Measurements from ENCODE around the gene PHYKPL. TPM values are rescaled to one million over a fixed set of nuclear protein-coding genes. Genes with fewer than 3 reads are reported as not detected.

PHYKPL gene
- total and polyA plus RNA-seq, 2 of the 13 experiments (the other 11 are each of a cell fraction or from before 2014, with no cell fraction given) = 18.0 to 78.6 TPM

DNA sequence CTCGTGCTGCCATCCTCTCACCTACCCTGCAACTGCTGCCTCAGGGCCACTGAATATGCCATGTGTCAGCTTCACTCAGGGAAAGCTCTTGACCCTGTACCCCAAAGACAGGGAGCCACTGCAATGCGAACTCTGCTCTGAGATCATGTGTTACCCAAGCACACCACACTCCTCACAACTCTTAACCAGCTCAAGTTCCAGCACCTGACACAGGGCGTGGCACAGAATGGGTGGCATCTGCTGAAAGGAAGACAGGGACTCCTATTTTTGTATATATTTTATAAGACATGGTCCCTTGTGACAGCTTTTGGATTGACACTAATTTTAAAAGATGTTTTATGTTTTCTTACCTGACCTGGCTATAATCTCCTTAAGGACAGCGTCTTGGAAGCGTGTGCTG, 10.7 kb downstream of the PHYKPL start:
- H4K20me1 ChIP-seq (ENCODE audit: insufficient read depth, low read length) = no peaks in the 10 kb centered on the region
- H3K4me3 ChIP-seq (replicated peaks in 1 of 3; ENCODE audit: insufficient read depth in 1 of 3, low read depth in 2 of 3, low read length in 3 of 3) = no peak overlapping the region
- no peaks in the 10 kb centered on the region for H3K27me3 ChIP-seq (ENCODE audit: control insufficient read depth in 1 of 2, insufficient read depth in 2 of 2, low read length in 2 of 2)
- H3K4me1 ChIP-seq (ENCODE audit: insufficient read depth, low read length) = no peaks in the 10 kb centered on the region
- 0 out of 2 replicates have a peak, but pooled peaks have one; percentile 49 for TF ChIP-seq PAF1 (CRISPR knock-in tag; IDR thresholded peaks at IDR 0.05)
- TF ChIP-seq POLR2A (IDR thresholded peaks at IDR 0.05; ENCODE audit: insufficient read depth in 1 of 2, low read depth in 2 of 2, low read length in 2 of 2) = peak; percentile 17 to 23; a peak in 1 of 4 replicates
- TF ChIP-seq ZNF546 (CRISPR knock-in tag; conservative IDR thresholded peaks at IDR 0.05) = no peak
- H3K4me2 ChIP-seq (ENCODE audit: low read depth, low read length) = no peak overlapping the region
- CTCF ChIA-PET (ENCODE audit: low intra/inter-chr PET ratio, low total read pairs) = no interaction called here
- in situ Hi-C loops (cut with HindIII; ENCODE audit: extremely low pct_ligation_motif_present, low pct_unique_long_range_greater_than_20kb) (no loop called here), intact Hi-C loops (cut with micrococcal nuclease; ENCODE audit: unreplicated experiment) (no loop called here)
- H2AFZ ChIP-seq (ENCODE audit: low read length) = no peak overlapping the region
- POLR2A ChIA-PET = interaction anchor here (1.0 to 1.3 kb wide), 2 partner anchors 9 to 11 kb away, joined by 3 to 4 read pairs; partner anchors contain the start of gene PHYKPL
- H3K79me2 ChIP-seq (ENCODE audit: insufficient read depth, low read length) = no peaks in the 10 kb centered on the region
- ATAC-seq = peak; percentile 6; the same call in 2 of the 3 replicates
- FAIRE-seq = no peak
- 94% methylated on average over 4 of the region's 5 CpGs for WGBS (ENCODE audit: low lambda C conversion rate)
- no peak overlapping the region for H3K9ac ChIP-seq (ENCODE audit: insufficient read depth, low read depth, low read length)
- no peak for DNase-seq (ENCODE audit: low spot score)
- no peak overlapping the region for H3K27ac ChIP-seq (ENCODE audit: extremely low read length, insufficient read depth, low read length)
- peaks cover 7 to 13% of the 10 kb centered on the region in 2 experiments; a peak in 4 of 5 replicates for H3K36me3 ChIP-seq (replicated peaks in 1 of 2; ENCODE audit: control insufficient read depth in 1 of 2, insufficient read depth in 2 of 2, low read length in 2 of 2)
- BruUV-seq (replicated peaks) = no TSS peak
- no peaks in the 10 kb centered on the region for H3K9me3 ChIP-seq (ENCODE audit: low read length)

DNA sequence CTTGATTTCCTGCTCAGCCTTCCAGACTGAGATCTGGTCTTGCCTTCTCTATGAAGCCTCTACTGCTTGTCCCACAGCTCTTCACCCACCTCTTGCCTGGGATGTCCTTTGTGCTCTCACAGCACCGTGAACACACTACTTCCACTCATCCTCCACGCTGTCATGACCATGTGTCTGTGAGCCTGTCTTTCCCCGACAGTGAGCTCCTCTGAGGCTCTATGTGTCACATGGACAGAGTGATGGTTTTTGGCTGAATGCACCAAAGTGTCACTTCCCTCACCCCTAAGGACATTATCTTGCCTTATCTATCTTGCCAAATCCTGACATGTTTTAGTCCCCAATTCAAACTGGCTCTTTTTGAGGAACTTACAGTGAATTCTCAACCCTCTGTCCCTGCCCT, 11.3 kb downstream of the PHYKPL start:
- BruUV-seq (replicated peaks) = no TSS peak
- no peaks in the 10 kb centered on the region for H4K20me1 ChIP-seq (ENCODE audit: insufficient read depth, low read length)
- no peak overlapping the region for H3K27ac ChIP-seq (ENCODE audit: extremely low read length, insufficient read depth, low read length)
- no peak for DNase-seq (ENCODE audit: low spot score)
- no peaks in the 10 kb centered on the region for H3K4me1 ChIP-seq (ENCODE audit: insufficient read depth, low read length)
- H3K4me2 ChIP-seq (ENCODE audit: low read depth, low read length) = no peak overlapping the region
- CTCF ChIA-PET (ENCODE audit: low intra/inter-chr PET ratio, low total read pairs) = no interaction called here
- TF ChIP-seq RBFOX2 (IDR thresholded peaks at IDR 0.05; ENCODE audit: low read depth, low read length) (peak; percentile 40; the same call in 1 of the 2 replicates), MBNL3 (CRISPR knock-in tag; conservative IDR thresholded peaks at IDR 0.05) (no peak), PAF1 (CRISPR knock-in tag; IDR thresholded peaks at IDR 0.05) (peak; percentile 51; the same call in 1 of the 2 replicates), POLR2AphosphoS2 (IDR thresholded peaks at IDR 0.05; ENCODE audit: low read depth, low read length) (0 out of 2 replicates have a peak, but pooled peaks have one; percentile 14), GZF1 (CRISPR knock-in tag; IDR thresholded peaks at IDR 0.05) (no peak), ZNF841 (CRISPR knock-in tag; IDR thresholded peaks at IDR 0.05; ENCODE audit: borderline replicate concordance) (no peak), FOSL2 (CRISPR knock-in tag; IDR thresholded peaks at IDR 0.05) (no peak), PAWR (CRISPR knock-in tag; IDR thresholded peaks at IDR 0.05; ENCODE audit: borderline replicate concordance) (no peak), ZKSCAN8 (CRISPR knock-in tag; IDR thresholded peaks at IDR 0.05; ENCODE audit: borderline replicate concordance) (no peak), ZBTB7A (CRISPR knock-in tag; IDR thresholded peaks at IDR 0.05) (no peak), HIVEP1 (CRISPR knock-in tag; IDR thresholded peaks at IDR 0.05) (no peak), NRL (CRISPR knock-in tag; IDR thresholded peaks at IDR 0.05; ENCODE audit: borderline replicate concordance) (no peak), ZNF503 (CRISPR knock-in tag; IDR thresholded peaks at IDR 0.05) (no peak)
- TF ChIP-seq, protein P1, sequence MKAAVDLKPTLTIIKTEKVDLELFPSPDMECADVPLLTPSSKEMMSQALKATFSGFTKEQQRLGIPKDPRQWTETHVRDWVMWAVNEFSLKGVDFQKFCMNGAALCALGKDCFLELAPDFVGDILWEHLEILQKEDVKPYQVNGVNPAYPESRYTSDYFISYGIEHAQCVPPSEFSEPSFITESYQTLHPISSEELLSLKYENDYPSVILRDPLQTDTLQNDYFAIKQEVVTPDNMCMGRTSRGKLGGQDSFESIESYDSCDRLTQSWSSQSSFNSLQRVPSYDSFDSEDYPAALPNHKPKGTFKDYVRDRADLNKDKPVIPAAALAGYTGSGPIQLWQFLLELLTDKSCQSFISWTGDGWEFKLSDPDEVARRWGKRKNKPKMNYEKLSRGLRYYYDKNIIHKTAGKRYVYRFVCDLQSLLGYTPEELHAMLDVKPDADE (CRISPR knock-in tag; IDR thresholded peaks at IDR 0.05) = no peak
- no peaks in the 10 kb centered on the region for H3K9me3 ChIP-seq (ENCODE audit: low read length)
- H3K9ac ChIP-seq (ENCODE audit: insufficient read depth, low read depth, low read length) = no peak overlapping the region
- H2AFZ ChIP-seq (ENCODE audit: low read length) = no peak overlapping the region
- POLR2A ChIA-PET = interaction anchor here (1.0 to 1.3 kb wide), 2 partner anchors 9 to 11 kb away, joined by 3 to 4 read pairs; partner anchors contain the start of gene PHYKPL
- no peaks in the 10 kb centered on the region for H3K27me3 ChIP-seq (ENCODE audit: control insufficient read depth in 1 of 2, insufficient read depth in 2 of 2, low read length in 2 of 2)
- WGBS (ENCODE audit: low lambda C conversion rate) = 96% methylated on average over 3 of the region's 3 CpGs
- in situ Hi-C loops (cut with HindIII; ENCODE audit: extremely low pct_ligation_motif_present, low pct_unique_long_range_greater_than_20kb) = no loop called here
- H3K4me3 ChIP-seq (replicated peaks in 1 of 3; ENCODE audit: insufficient read depth in 1 of 3, low read depth in 2 of 3, low read length in 3 of 3) = no peak overlapping the region
- H3K36me3 ChIP-seq (replicated peaks in 1 of 2; ENCODE audit: control insufficient read depth in 1 of 2, insufficient read depth in 2 of 2, low read length in 2 of 2) = peaks cover 5 to 19% of the 10 kb centered on the region in 2 experiments; a peak in 4 of 5 replicates
- no peaks in the 10 kb centered on the region for H3K79me2 ChIP-seq (ENCODE audit: insufficient read depth, low read length)
- ATAC-seq = peak; percentile 10; the same call in 2 of the 3 replicates
- FAIRE-seq = no peak
- intact Hi-C loops (cut with micrococcal nuclease; ENCODE audit: unreplicated experiment) = no loop called here
